Activated CD8-positive, alpha-beta memory T cell treated with anti-CD3 and anti-CD28 coated beads for 48 hours (primary cell): ENCODE results near the gene RBM20.

Source experiments
- DNase-seq, 3 experiments: peaks; one replicate each; pipeline ENCODE4 v3.0.0-alpha.2; 2020; ENCODE audit warnings: low read depth in 2 of 3, low spot score in 2 of 3

Gene RBM20

GRCh38 chr10:110827875-110828274 lies 183.7 kb downstream of the RBM20 start:
- DNase-seq: no peak

GRCh38 chr10:110828525-110828924 lies 184.4 kb downstream of the RBM20 start:
- DNase-seq: no peak

GRCh38 chr10:110829721-110830410 lies 185.7 kb downstream of the RBM20 start:
- no peak for DNase-seq

GRCh38 chr10:110833234-110833940 lies 189.3 kb downstream of the RBM20 start:
- DNase-seq: no peak

- DNase-seq: no peak
Observed at GRCh38 chr10:110833941-110834628, 189.9 kb downstream of the RBM20 start.

- peak in 1 of 3 experiments; percentile 27 for DNase-seq
Observed at GRCh38 chr10:110834629-110835301, 190.6 kb downstream of the RBM20 start.

GRCh38 chr10:110835841-110836240 lies 191.7 kb downstream of the RBM20 start:
- no peak for DNase-seq

- no peak for DNase-seq
Observed at GRCh38 chr10:110836706-110837105, 192.6 kb downstream of the RBM20 start.

- no peak for DNase-seq
Observed at GRCh38 chr10:110837418-110838171, 193.5 kb downstream of the RBM20 start.

GRCh38 chr10:110840225-110840922 lies 196.2 kb downstream of the RBM20 start:
- DNase-seq: no peak

GRCh38 chr10:110840923-110841428 lies 196.8 kb downstream of the RBM20 start:
- DNase-seq: no peak

- no peak for DNase-seq
Observed at GRCh38 chr10:110841767-110842267, 197.7 kb downstream of the RBM20 start.

GRCh38 chr10:110842326-110842904 lies 198.3 kb downstream of the RBM20 start:
- no peak for DNase-seq

GRCh38 chr10:110843031-110843430 lies 198.9 kb downstream of the RBM20 start:
- DNase-seq: no peak

GRCh38 chr10:110843796-110844616 lies 199.9 kb downstream of the RBM20 start:
- DNase-seq: no peak

- DNase-seq: no peak
Observed at GRCh38 chr10:110844617-110844881, 200.4 kb downstream of the RBM20 start.

- DNase-seq: no peak
Observed at GRCh38 chr10:110845192-110845755, 201.1 kb downstream of the RBM20 start.

- DNase-seq: no peak
Observed at GRCh38 chr10:110845756-110846620, 201.9 kb downstream of the RBM20 start.
